Inferior parietal cortex (tissue), 1 donor: ENCODE results near the gene HIC2.
"Not testable (repeated sequence)": the region's sequence is repeated elsewhere in the genome, so short reads cannot be mapped to it uniquely, and the experiment has no call there.

ENCODE experiments used
- DNase-seq: peaks from one replicate; pipeline ENCODE4 v3.0.0-alpha.2; 2016; ENCODE audit errors: extremely low spot score

HIC2 gene

DNA sequence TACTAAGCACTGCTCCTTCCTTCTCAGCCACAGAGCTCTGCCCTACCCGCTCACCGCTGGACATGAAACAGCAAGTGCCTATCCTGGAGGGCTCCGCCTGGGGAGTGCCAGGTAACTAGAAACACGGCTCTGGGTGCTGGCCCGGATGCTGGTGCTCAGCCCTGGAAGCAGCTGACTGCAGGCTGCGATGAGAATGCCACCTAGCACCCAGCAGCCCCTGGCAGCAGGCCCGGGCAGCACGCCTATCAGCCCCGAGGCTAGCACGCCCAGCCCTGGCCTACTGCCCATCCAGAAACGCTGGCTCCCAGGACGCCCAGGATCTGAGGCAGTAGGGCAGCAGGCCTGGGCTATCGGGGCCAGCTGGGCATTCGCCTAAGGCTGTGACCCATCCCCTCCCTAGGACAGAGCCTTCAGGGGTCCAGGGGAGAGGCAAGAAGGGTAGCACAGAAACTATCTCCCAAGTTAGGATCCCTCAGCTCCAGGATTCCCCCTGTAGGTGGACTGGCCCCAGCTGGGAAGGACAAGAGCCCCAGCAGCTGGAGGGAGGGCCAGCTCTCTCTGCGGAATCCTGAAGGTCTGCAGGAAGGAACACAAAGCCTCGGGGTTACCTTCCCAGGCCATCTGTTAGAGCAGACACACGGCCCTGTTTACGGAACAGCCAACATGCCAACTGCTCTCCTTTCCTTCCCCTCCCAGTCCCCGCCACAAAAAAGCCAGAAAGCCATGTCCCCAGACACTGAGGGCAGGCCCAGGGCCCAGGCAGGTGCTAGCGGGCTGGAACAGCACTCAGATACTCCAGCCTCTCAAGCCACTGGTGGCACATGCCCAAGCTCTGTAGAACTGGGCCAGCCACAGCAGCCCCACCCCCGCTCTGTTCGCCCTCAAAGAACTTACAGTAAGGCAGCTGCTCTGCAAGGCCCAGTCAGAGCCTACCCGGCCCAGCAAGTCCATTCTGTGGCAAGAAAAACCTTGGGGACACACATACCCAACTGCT lies 76.9 kb downstream of the HIC2 start:
- not testable (repeated sequence) for DNase-seq

DNA sequence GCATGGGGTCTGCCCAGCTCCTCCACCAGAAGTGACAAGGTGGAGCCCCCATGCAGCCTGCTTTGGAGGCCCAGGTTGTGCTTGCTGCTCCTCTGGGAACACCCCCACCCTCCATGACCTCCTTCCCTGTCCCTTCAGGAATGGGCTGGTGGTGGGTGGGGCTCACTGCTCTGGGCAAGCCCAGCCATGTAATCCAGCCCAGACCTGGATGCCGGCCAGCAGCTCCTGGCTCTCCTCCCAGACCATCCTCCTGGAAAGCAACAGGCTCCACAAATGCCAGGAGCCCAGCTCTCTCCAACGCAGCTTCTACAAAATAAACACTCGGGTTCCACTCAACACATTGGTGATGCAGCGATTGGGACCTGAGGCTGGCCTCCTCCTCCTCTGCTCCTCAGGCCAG lies 80.8 kb downstream of the HIC2 start:
- DNase-seq = not testable (repeated sequence)

DNA sequence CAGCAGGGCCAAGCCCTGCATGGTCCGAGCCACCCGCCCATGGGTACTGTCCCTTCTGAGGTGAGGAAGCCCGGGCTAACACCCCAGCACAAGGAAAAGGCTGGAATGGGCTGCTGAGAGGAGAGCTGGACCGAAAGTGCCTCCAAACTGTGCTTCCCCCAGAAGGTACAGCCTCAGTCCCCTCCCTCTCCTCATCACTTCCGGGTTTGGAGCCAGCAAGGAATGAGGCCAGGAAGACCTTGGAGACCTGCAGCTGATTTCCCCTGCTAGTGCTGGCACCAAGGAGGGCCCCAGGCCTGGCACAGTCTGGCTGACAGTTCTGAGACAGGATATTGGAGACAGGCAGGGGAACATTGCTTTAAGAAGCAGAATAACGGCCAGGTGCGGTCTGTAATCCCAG lies 81.3 kb downstream of the HIC2 start:
- not testable (repeated sequence) for DNase-seq

DNA sequence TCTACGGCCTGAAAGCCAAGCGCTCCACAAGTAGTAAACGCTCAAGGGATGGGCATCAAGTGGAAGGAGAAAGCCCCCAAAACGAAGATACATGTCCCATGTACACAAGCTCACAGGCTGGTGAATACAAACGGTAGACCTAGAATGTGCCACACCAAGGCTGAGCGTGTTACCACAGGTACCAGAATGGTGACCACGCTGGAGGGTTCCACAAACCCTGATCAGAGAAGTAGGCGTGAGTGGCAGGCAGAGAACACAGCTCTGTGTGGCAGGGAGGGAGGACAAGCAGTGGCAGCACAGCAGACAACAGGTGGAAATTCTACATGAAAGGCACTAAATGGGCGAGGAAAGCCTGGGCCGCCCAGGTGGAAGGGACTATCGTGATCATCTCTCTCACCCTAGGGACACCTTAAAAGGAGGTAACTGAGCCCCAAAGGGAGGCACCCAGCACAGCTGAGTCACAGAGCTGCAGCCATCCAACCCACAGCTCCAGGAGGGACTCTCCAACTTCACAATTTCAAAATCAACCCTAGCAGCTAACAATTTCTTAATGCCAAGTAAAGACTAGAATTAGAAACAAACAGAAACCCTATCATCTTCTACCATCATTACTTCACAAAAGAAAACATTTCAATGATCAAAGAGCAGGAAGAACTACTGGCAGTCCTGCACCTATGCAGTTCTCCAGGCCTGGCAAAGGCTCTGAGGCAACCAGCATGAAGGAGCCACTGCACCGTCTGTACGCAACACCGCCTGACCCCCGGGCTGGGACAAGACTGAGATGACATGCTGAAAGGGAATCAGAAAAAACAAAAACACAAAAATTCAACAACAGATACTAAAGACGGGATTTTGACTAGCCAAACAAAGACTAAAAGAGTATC lies 82.7 kb downstream of the HIC2 start:
- DNase-seq = not testable (repeated sequence)
